Measurements from ENCODE around the gene LNPK.

DNA sequence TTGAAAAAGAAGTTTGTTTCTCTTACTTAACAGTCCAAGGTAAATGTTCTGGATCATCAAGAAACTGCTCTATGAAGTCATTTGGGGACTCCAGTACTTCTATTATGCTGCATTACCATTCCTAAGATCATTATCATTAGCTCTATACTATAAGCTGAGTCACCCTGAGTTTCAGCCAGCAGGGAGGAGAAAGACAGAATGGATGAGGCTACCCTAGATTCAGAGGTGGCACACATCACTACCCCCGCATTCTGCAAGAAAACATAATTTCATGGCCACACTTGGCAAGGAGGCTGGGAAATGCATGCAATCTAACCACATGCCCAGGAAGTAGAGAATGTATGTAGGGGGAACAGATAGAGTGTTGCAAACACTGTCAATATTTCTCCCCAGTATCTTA is 16.6 kb upstream of the LNPK start:
- TF ChIP-seq, protein P1, sequence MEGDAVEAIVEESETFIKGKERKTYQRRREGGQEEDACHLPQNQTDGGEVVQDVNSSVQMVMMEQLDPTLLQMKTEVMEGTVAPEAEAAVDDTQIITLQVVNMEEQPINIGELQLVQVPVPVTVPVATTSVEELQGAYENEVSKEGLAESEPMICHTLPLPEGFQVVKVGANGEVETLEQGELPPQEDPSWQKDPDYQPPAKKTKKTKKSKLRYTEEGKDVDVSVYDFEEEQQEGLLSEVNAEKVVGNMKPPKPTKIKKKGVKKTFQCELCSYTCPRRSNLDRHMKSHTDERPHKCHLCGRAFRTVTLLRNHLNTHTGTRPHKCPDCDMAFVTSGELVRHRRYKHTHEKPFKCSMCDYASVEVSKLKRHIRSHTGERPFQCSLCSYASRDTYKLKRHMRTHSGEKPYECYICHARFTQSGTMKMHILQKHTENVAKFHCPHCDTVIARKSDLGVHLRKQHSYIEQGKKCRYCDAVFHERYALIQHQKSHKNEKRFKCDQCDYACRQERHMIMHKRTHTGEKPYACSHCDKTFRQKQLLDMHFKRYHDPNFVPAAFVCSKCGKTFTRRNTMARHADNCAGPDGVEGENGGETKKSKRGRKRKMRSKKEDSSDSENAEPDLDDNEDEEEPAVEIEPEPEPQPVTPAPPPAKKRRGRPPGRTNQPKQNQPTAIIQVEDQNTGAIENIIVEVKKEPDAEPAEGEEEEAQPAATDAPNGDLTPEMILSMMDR (optimal IDR thresholded peaks at IDR 0.05 in 1 of 3, IDR thresholded peaks at IDR 0.05 in 1 of 3, conservative IDR thresholded peaks at IDR 0.05 in 1 of 3; ENCODE audit: extremely low read depth in 1 of 3, insufficient read depth in 2 of 3, low read length in 3 of 3) = no peak
- TF ChIP-seq EZH2 (IDR thresholded peaks at IDR 0.05; ENCODE audit: low read length) = no peak

Data from keratinocyte (primary cell).